T-helper 2 cell (primary cell): ENCODE measurements around the gene CCP110.
A peak's percentile ranks its signal among the peaks of the same experiment; 100 is the strongest.

Experiments
- DNase-seq, 5 experiments: peaks; one replicate each; pipeline versions ENCODE4 v3.0.0 to v3.0.0-alpha.2; 2012 to 2022

CCP110 gene

GRCh38 chr16:19555186-19555937, 31.6 kb downstream of the CCP110 start, which contains the start of gene VPS35L:
TSS of gene VPS35L (plus strand) at chr16:19555703. CDS start at chr16:19555730, 27 bp downstream.
- peak; percentile 85 to 98 (median 95) for DNase-seq

- peak in 1 of 5 experiments; percentile 74 for DNase-seq
Observed at GRCh38 chr16:19555938-19556771, 32.4 kb downstream of the CCP110 start.

- peak in 2 of 5 experiments; percentile 34 to 48 for DNase-seq
Observed at GRCh38 chr16:19559242-19559910, 35.6 kb downstream of the CCP110 start.

- DNase-seq = no peak
Observed at GRCh38 chr16:19560078-19560477, 36.3 kb downstream of the CCP110 start.

- DNase-seq = no peak
Observed at GRCh38 chr16:19563377-19563776, 39.6 kb downstream of the CCP110 start.

- DNase-seq = no peak
Observed at GRCh38 chr16:19566362-19566761, 42.6 kb downstream of the CCP110 start.

GRCh38 chr16:19567560-19567959, 43.8 kb downstream of the CCP110 start:
- no peak for DNase-seq

GRCh38 chr16:19573997-19574396, 50.3 kb downstream of the CCP110 start:
- no peak for DNase-seq

- no peak for DNase-seq
Observed at GRCh38 chr16:19574615-19575014, 50.9 kb downstream of the CCP110 start.

- DNase-seq = no peak
Observed at GRCh38 chr16:19578378-19578971, 54.7 kb downstream of the CCP110 start.

- DNase-seq = no peak
Observed at GRCh38 chr16:19582050-19582831, 58.5 kb downstream of the CCP110 start.

- DNase-seq = peak in 1 of 5 experiments; percentile 59
Observed at GRCh38 chr16:19583665-19584300, 60.0 kb downstream of the CCP110 start.

GRCh38 chr16:19588661-19589060, 64.9 kb downstream of the CCP110 start:
- DNase-seq = no peak

- DNase-seq = no peak
Observed at GRCh38 chr16:19589106-19589505, 65.4 kb downstream of the CCP110 start.

- DNase-seq = no peak
Observed at GRCh38 chr16:19589771-19590302, 66.1 kb downstream of the CCP110 start.

GRCh38 chr16:19595043-19595767, 71.5 kb downstream of the CCP110 start:
- DNase-seq = no peak

- DNase-seq = no peak
Observed at GRCh38 chr16:19598805-19599510, 75.2 kb downstream of the CCP110 start.

GRCh38 chr16:19599968-19600716, 76.4 kb downstream of the CCP110 start:
- no peak for DNase-seq
